CD4-positive, CD25-positive, alpha-beta regulatory T cell (primary cell): ENCODE results near the gene SULF2. TPM values are rescaled to one million over a fixed set of nuclear protein-coding genes. Genes with fewer than 3 reads are reported as not detected.

Experiments
- ATAC-seq, 2 donors: fragments of 150-1000 bp; cut with Tn5 transposase; one replicate each; pipeline ENCODE4 v1.10.0; 2021; ENCODE audit warnings: low read depth in 2 of 2, moderate number of reproducible peaks in 2 of 2, moderate library complexity in 1 of 2
- DNase-seq, 3 donors: peaks; one replicate each; pipeline versions ENCODE4 v3.0.0 to v3.0.0-alpha.2; 2012 to 2022; ENCODE audit warnings: mixed read lengths in 1 of 3
- H3K27ac ChIP-seq: one replicate; pipeline ENCODE4 v1.7.0; 2013; ENCODE audit warnings: mild to moderate bottlenecking, low read length; ENCODE audit not compliant: insufficient read depth, poor library complexity, severe bottlenecking
- H3K27me3 ChIP-seq: one replicate; pipeline ENCODE4 v1.7.0; 2013; ENCODE audit warnings: low read length; ENCODE audit not compliant: control insufficient read depth, insufficient read depth
- H3K36me3 ChIP-seq: one replicate; pipeline ENCODE4 v1.7.0; 2013; ENCODE audit warnings: mild to moderate bottlenecking, low read length, moderate library complexity; ENCODE audit not compliant: control insufficient read depth, insufficient read depth
- H3K4me1 ChIP-seq: 2 replicates; pipeline ENCODE4 v1.7.0; 2013; ENCODE audit warnings: mild to moderate bottlenecking, low read length; ENCODE audit not compliant: insufficient read depth, control insufficient read depth, poor library complexity, severe bottlenecking
- H3K4me3 ChIP-seq: one replicate; pipeline ENCODE4 v1.7.0; 2013; ENCODE audit warnings: low read depth, mild to moderate bottlenecking, low read length, moderate library complexity
- H3K9me3 ChIP-seq, 2 experiments: 1 replicate in 1 of 2; 2 replicates in 1 of 2; pipeline ENCODE4 v1.7.0; 2013; ENCODE audit warnings: low read length in 2 of 2, mild to moderate bottlenecking in 1 of 2, moderate library complexity in 1 of 2; ENCODE audit not compliant: control insufficient read depth in 2 of 2
- H3K27ac Mint-ChIP-seq, 3 donors: one replicate each; pipeline ENCODE4 v1.8.0; 2020 to 2022; ENCODE audit warnings: mild to moderate bottlenecking in 3 of 3, mixed read lengths in 3 of 3, moderate library complexity in 2 of 3
- H3K27me3 Mint-ChIP-seq: one replicate; pipeline ENCODE4 v1.8.0; 2022; ENCODE audit warnings: mild to moderate bottlenecking, mixed read lengths
- H3K36me3 Mint-ChIP-seq: one replicate; pipeline ENCODE4 v1.8.0; 2020; ENCODE audit warnings: mixed read lengths
- H3K4me1 Mint-ChIP-seq, 4 donors: one replicate each; pipeline ENCODE4 v1.8.0; 2020 to 2022; ENCODE audit warnings: mixed read lengths in 4 of 4, mild to moderate bottlenecking in 1 of 4
- H3K4me3 Mint-ChIP-seq, 4 donors: one replicate each; pipeline ENCODE4 v1.8.0; 2020 to 2022; ENCODE audit warnings: mild to moderate bottlenecking in 4 of 4, mixed read lengths in 4 of 4, moderate library complexity in 3 of 4
- H3K9me3 Mint-ChIP-seq, 7 donors: one replicate each; pipeline ENCODE4 v1.8.0; 2020 to 2022; ENCODE audit warnings: mixed read lengths in 7 of 7, mild to moderate bottlenecking in 3 of 7, moderate library complexity in 2 of 7
- polyA plus RNA-seq, 4 donors: library from polyadenylated mRNA; unstranded; fragments of 300-500 nt; fragmentation: Illumina TruSeq; gene quantifications; one replicate each; pipeline ENCODE4 v1.2.3, GENCODE V29; 2021
- total RNA-seq: library from RNA; stranded (reverse); gene quantifications from one replicate; pipeline ENCODE4 v1.2.3, GENCODE V29; 2022

SULF2 gene
- total and polyA plus RNA-seq, 5 donors from 2014 or later: 0.33 to 1.2 (median 0.74) TPM; not detected in 1

GRCh38 chr20:47668313-47669151 is 116.7 kb downstream of the SULF2 start:
- DNase-seq (no peak), ATAC-seq (no peak)
- Histone ChIP-seq H3K9me3 (no peaks in the 10 kb centered on the region), H3K4me3 (no peak overlapping the region), H3K4me1 (no peaks in the 10 kb centered on the region), H3K27ac (no peak overlapping the region), H3K27me3 (no peaks in the 10 kb centered on the region), H3K36me3 (no peaks in the 10 kb centered on the region)
- Mint-ChIP-seq H3K4me1 (peaks cover 0 to 5% (median 3%) of the 10 kb centered on the region in 4 donors), H3K9me3 (no peaks in the 10 kb centered on the region), H3K27ac (peak overlapping the region in 2 of 3 donors; percentile 48 to 52), H3K36me3 (peaks cover 3% of the 10 kb centered on the region), H3K4me3 (peak overlapping the region in 2 of 4 donors; percentile 9 to 18), H3K27me3 (no peaks in the 10 kb centered on the region)

GRCh38 chr20:47667531-47668312 is 117.6 kb downstream of the SULF2 start:
- no peak for ATAC-seq
- Mint-ChIP-seq H3K27ac (peak overlapping the region in 1 of 3 donors; percentile 52), H3K27me3 (no peaks in the 10 kb centered on the region), H3K4me3 (peak overlapping the region in 1 of 4 donors; percentile 18), H3K9me3 (no peaks in the 10 kb centered on the region), H3K4me1 (peaks cover 0 to 6% (median 5%) of the 10 kb centered on the region in 4 donors), H3K36me3 (peaks cover 3% of the 10 kb centered on the region)
- Histone ChIP-seq H3K36me3 (no peaks in the 10 kb centered on the region), H3K4me1 (no peaks in the 10 kb centered on the region), H3K4me3 (no peak overlapping the region), H3K27me3 (no peaks in the 10 kb centered on the region), H3K9me3 (no peaks in the 10 kb centered on the region), H3K27ac (no peak overlapping the region)
- no peak for DNase-seq

- no peaks in the 10 kb centered on the region for H3K27me3 Mint-ChIP-seq
- ATAC-seq (no peak), DNase-seq (no peak)
- peaks cover 0 to 8% (median 5%) of the 10 kb centered on the region in 4 donors for H3K4me1 Mint-ChIP-seq
- no peaks in the 10 kb centered on the region for H3K4me1 ChIP-seq
- H3K36me3 ChIP-seq: peaks cover 2% of the 10 kb centered on the region
- no peak overlapping the region for H3K4me3 ChIP-seq
- H3K9me3 Mint-ChIP-seq: no peaks in the 10 kb centered on the region
- H3K27ac Mint-ChIP-seq: no peak overlapping the region
- H3K27ac ChIP-seq: no peak overlapping the region
- H3K4me3 Mint-ChIP-seq: no peak overlapping the region
- H3K9me3 ChIP-seq: no peaks in the 10 kb centered on the region
- no peaks in the 10 kb centered on the region for H3K27me3 ChIP-seq
- H3K36me3 Mint-ChIP-seq: peaks cover 3% of the 10 kb centered on the region
Observed at GRCh38 chr20:47667086-47667485, 118.2 kb downstream of the SULF2 start.

GRCh38 chr20:47666304-47666703 is 119.0 kb downstream of the SULF2 start:
- Mint-ChIP-seq H3K36me3 (peaks cover 3% of the 10 kb centered on the region), H3K4me1 (peaks cover 0 to 8% (median 5%) of the 10 kb centered on the region in 4 donors), H3K9me3 (no peaks in the 10 kb centered on the region), H3K27ac (peak overlapping the region in 1 of 3 donors; percentile 86), H3K4me3 (no peak overlapping the region), H3K27me3 (no peaks in the 10 kb centered on the region)
- Histone ChIP-seq H3K4me3 (no peak overlapping the region), H3K4me1 (no peaks in the 10 kb centered on the region), H3K27ac (no peak overlapping the region), H3K27me3 (no peaks in the 10 kb centered on the region), H3K36me3 (peaks cover 8% of the 10 kb centered on the region), H3K9me3 (no peaks in the 10 kb centered on the region)
- ATAC-seq: no peak
- DNase-seq: no peak

GRCh38 chr20:47665221-47665991 is 119.9 kb downstream of the SULF2 start:
- Histone ChIP-seq H3K27ac (no peak overlapping the region), H3K4me1 (no peaks in the 10 kb centered on the region), H3K36me3 (peaks cover 17% of the 10 kb centered on the region), H3K4me3 (no peak overlapping the region), H3K27me3 (no peaks in the 10 kb centered on the region), H3K9me3 (no peaks in the 10 kb centered on the region)
- no peaks in the 10 kb centered on the region for H3K9me3 Mint-ChIP-seq
- peaks cover 0 to 8% (median 5%) of the 10 kb centered on the region in 4 donors for H3K4me1 Mint-ChIP-seq
- H3K36me3 Mint-ChIP-seq: peaks cover 3% of the 10 kb centered on the region
- no peak overlapping the region for H3K4me3 Mint-ChIP-seq
- H3K27me3 Mint-ChIP-seq: no peaks in the 10 kb centered on the region
- DNase-seq (no peak), ATAC-seq (no peak)
- no peak overlapping the region for H3K27ac Mint-ChIP-seq

GRCh38 chr20:47664744-47665143 is 120.5 kb downstream of the SULF2 start:
- peaks cover 17% of the 10 kb centered on the region for H3K36me3 ChIP-seq
- no peaks in the 10 kb centered on the region for H3K9me3 ChIP-seq
- H3K4me1 Mint-ChIP-seq: peaks cover 0 to 8% (median 5%) of the 10 kb centered on the region in 4 donors
- H3K27me3 Mint-ChIP-seq: no peaks in the 10 kb centered on the region
- H3K4me3 ChIP-seq: no peak overlapping the region
- H3K9me3 Mint-ChIP-seq: no peaks in the 10 kb centered on the region
- no peak for ATAC-seq
- peak overlapping the region in 1 of 3 donors; percentile 63 for H3K27ac Mint-ChIP-seq
- no peak overlapping the region for H3K27ac ChIP-seq
- H3K4me3 Mint-ChIP-seq: no peak overlapping the region
- H3K4me1 ChIP-seq: no peaks in the 10 kb centered on the region
- no peaks in the 10 kb centered on the region for H3K27me3 ChIP-seq
- DNase-seq: no peak
- peaks cover 3% of the 10 kb centered on the region for H3K36me3 Mint-ChIP-seq

- Histone ChIP-seq H3K36me3 (peaks cover 19% of the 10 kb centered on the region), H3K27me3 (no peaks in the 10 kb centered on the region), H3K27ac (no peak overlapping the region), H3K9me3 (no peaks in the 10 kb centered on the region), H3K4me3 (no peak overlapping the region), H3K4me1 (no peaks in the 10 kb centered on the region)
- DNase-seq (no peak), ATAC-seq (no peak)
- H3K4me3 Mint-ChIP-seq: no peak overlapping the region
- H3K36me3 Mint-ChIP-seq: peaks cover 3% of the 10 kb centered on the region
- H3K27me3 Mint-ChIP-seq: no peaks in the 10 kb centered on the region
- H3K27ac Mint-ChIP-seq: peak overlapping the region in 2 of 3 donors; percentile 4 to 69
- H3K4me1 Mint-ChIP-seq: peaks cover 0 to 8% (median 5%) of the 10 kb centered on the region in 4 donors
- H3K9me3 Mint-ChIP-seq: no peaks in the 10 kb centered on the region
Observed at GRCh38 chr20:47664068-47664437, 121.2 kb downstream of the SULF2 start.
